ENCODE data around the gene POLR1G. TPM values are rescaled to one million over a fixed set of nuclear protein-coding genes. Genes with fewer than 3 reads are reported as not detected.

The POLR1G gene
- polyA plus RNA-seq, 1 of the 3 experiments (the other 2 are of a cell fraction) = 11.9 TPM

- TF ChIP-seq PBX3 (IDR thresholded peaks at IDR 0.05) (peak; percentile 98), FOXM1 (IDR thresholded peaks at IDR 0.05; ENCODE audit: low read depth) (no peak), MXI1 (IDR thresholded peaks at IDR 0.05; ENCODE audit: low read depth, low read length) (peak; percentile 87), USF1 (IDR thresholded peaks at IDR 0.05; ENCODE audit: borderline replicate concordance, low read depth) (no peak), FOXJ3 (CRISPR knock-in tag; IDR thresholded peaks at IDR 0.05) (no peak), RFX5 (IDR thresholded peaks at IDR 0.05; ENCODE audit: low read length) (no peak)
These were observed 17.2 kb downstream of the POLR1G start, which contains the start of gene ERCC1 (continued) for GRCh38 chr19:45423589-45424190.

- ChIA-PET CTCF (interaction anchor here (0.6 to 4.7 kb wide), 4 partner anchors 15 to 100 kb away, joined by 3 to 57 read pairs (median 25); no protein-coding TSS in a partner anchor), POLR2A (interaction anchor here (1.1 kb wide), 1 partner anchor 54 kb away, joined by 3 read pairs; no protein-coding TSS in a partner anchor)
- DNase-seq = peak; percentile 67
- peaks cover 41% of the 10 kb centered on the region for H3F3A ChIP-seq (replicated peaks; ENCODE audit: insufficient read depth)
- H3K36me3 ChIP-seq (replicated peaks in 1 of 2; ENCODE audit: control insufficient read depth in 1 of 2, insufficient read depth in 2 of 2, low read length in 1 of 2) = peaks cover 4% of the 10 kb centered on the region in 2 experiments
- 15% methylated on average over 20 of the region's 24 CpGs for WGBS (ENCODE audit: low lambda C conversion rate)
- H3K4me2 ChIP-seq = peak overlapping the region; percentile 97
- H3K9me2 ChIP-seq = no peaks in the 10 kb centered on the region
- H3K4me3 ChIP-seq (ENCODE audit: low read depth in 2 of 2, low read length in 1 of 2) = peak overlapping the region; percentile 67 to 85
- peaks cover 15 to 26% of the 10 kb centered on the region in 2 experiments for H3K4me1 ChIP-seq (ENCODE audit: control insufficient read depth in 1 of 2, insufficient read depth in 2 of 2, low read depth in 1 of 2, low read length in 1 of 2)
- H3K27me3 ChIP-seq (ENCODE audit: insufficient read depth) = no peaks in the 10 kb centered on the region
- peak overlapping the region; percentile 78 for H3K9ac ChIP-seq
- no peaks in the 10 kb centered on the region for H3K9me3 ChIP-seq
- peaks cover 34% of the 10 kb centered on the region for H3K79me2 ChIP-seq (ENCODE audit: insufficient read depth)
- H2AFZ ChIP-seq (ENCODE audit: low read depth) = peak overlapping the region; percentile 53
- no peaks in the 10 kb centered on the region; the same call in 1 of the 2 replicates for H4K20me1 ChIP-seq (ENCODE audit: insufficient read depth)
- H3K27ac ChIP-seq (ENCODE audit: low read depth in 2 of 2, low read length in 1 of 2) = peak overlapping the region; percentile 92 to 100
- TF ChIP-seq FOSL2 (IDR thresholded peaks at IDR 0.05; ENCODE audit: borderline replicate concordance, low read depth) (peak; percentile 98), MXI1 (IDR thresholded peaks at IDR 0.05; ENCODE audit: low read depth, low read length) (no peak), CTCF (IDR thresholded peaks at IDR 0.05) (no peak), TEAD4 (IDR thresholded peaks at IDR 0.05; ENCODE audit: borderline replicate concordance, insufficient read depth) (peak; percentile 67; the same call in 1 of the 2 replicates), EZH2phosphoT487 (IDR thresholded peaks at IDR 0.05; ENCODE audit: borderline replicate concordance, low read depth) (no peak), REST (IDR thresholded peaks at IDR 0.05; ENCODE audit: low read depth, low read length) (peak; percentile 73), YY1 (IDR thresholded peaks at IDR 0.05; ENCODE audit: low read depth) (no peak), IRF3 (IDR thresholded peaks at IDR 0.05; ENCODE audit: low read depth, low read length) (no peak), CHD2 (IDR thresholded peaks at IDR 0.05; ENCODE audit: low read length, partially characterized antibody) (no peak), NFIC (IDR thresholded peaks at IDR 0.05; ENCODE audit: borderline replicate concordance) (peak; percentile 42; the same call in 1 of the 2 replicates), USF1 (IDR thresholded peaks at IDR 0.05; ENCODE audit: borderline replicate concordance, low read depth) (0 out of 2 replicates have a peak, but pooled peaks have one; percentile 21), SMC3 (IDR thresholded peaks at IDR 0.05; ENCODE audit: low read depth, low read length) (no peak), FOXJ3 (CRISPR knock-in tag; IDR thresholded peaks at IDR 0.05) (no peak)
These were observed 18.0 kb downstream of the POLR1G start for GRCh38 chr19:45424191-45425058.
